ENCODE results near the gene FMNL2. TPM values are rescaled to one million over a fixed set of nuclear protein-coding genes. Genes with fewer than 3 reads are reported as not detected.

FMNL2 gene
- total RNA-seq, 1 experiment from 2014 or later: 33.6 TPM

GRCh38 chr2:152624805-152625204 is 289.8 kb downstream of the FMNL2 start:
- Histone ChIP-seq H2BK15ac (ENCODE audit: low read depth, low read length) (no peak overlapping the region), H3K4me2 (ENCODE audit: insufficient read depth, insufficient read length, low read length) (no peak overlapping the region), H2AK5ac (ENCODE audit: insufficient read length, low read length) (no peak overlapping the region), H2BK20ac (ENCODE audit: low read depth, low read length, poor library complexity, severe bottlenecking) (no peak overlapping the region), H4K8ac (replicated peaks; ENCODE audit: insufficient read length, low read depth, low read length) (no peak overlapping the region), H3T11ph (ENCODE audit: low read length) (no peak overlapping the region), H3K18ac (ENCODE audit: insufficient read length, low read depth, low read length) (no peak overlapping the region), H3K4me1 (ENCODE audit: insufficient read depth, low read length) (no peaks in the 10 kb centered on the region), H4K20me1 (ENCODE audit: control insufficient read depth, insufficient read depth, insufficient read length) (no peaks in the 10 kb centered on the region), H2BK12ac (ENCODE audit: insufficient read length, low read depth, low read length) (no peak overlapping the region), H3K23ac (ENCODE audit: insufficient read length, low read depth, low read length) (no peak overlapping the region), H3K56ac (ENCODE audit: insufficient read length, low read depth, low read length) (no peak overlapping the region), H2BK5ac (ENCODE audit: insufficient read length, low read length) (no peak overlapping the region), H2BK120ac (ENCODE audit: low read depth, low read length, poor library complexity, severe bottlenecking) (no peak overlapping the region), H4K91ac (ENCODE audit: insufficient read length, low read depth, low read length) (no peak overlapping the region), H3K14ac (ENCODE audit: insufficient read depth, low read length) (no peak overlapping the region), H3K27me3 (ENCODE audit: insufficient read depth, low read length) (no peaks in the 10 kb centered on the region), H3K4ac (ENCODE audit: low read depth, low read length) (no peak overlapping the region), H2AFZ (ENCODE audit: low read length) (no peak overlapping the region), H3K27ac (ENCODE audit: insufficient read length, low read depth, low read length) (no peak overlapping the region), H4K5ac (ENCODE audit: insufficient read length, low read depth, low read length) (no peak overlapping the region), H3K9ac (ENCODE audit: extremely low read depth, insufficient read length, low read length) (no peak overlapping the region), H3K9me3 (ENCODE audit: control insufficient read depth, low read depth, low read length) (no peaks in the 10 kb centered on the region), H3K23me2 (ENCODE audit: insufficient read length, low read depth, low read length, poor library complexity, severe bottlenecking) (no peaks in the 10 kb centered on the region), H3K79me2 (ENCODE audit: insufficient read depth, low read length) (no peaks in the 10 kb centered on the region), H3K79me1 (ENCODE audit: insufficient read depth, low read depth, low read length, poor library complexity, severe bottlenecking) (no peaks in the 10 kb centered on the region)
- no peaks in the 10 kb centered on the region for H3K27me3 Mint-ChIP-seq (ENCODE audit: low read depth)
- no peaks in the 10 kb centered on the region; a peak in 1 of 5 replicates for H3K9me3 Mint-ChIP-seq
- WGBS (ENCODE audit: extremely low coverage, insufficient read length, low lambda C conversion rate): no CpG with 5 or more reads among the region's 3 CpGs
- H3K36me3 Mint-ChIP-seq (ENCODE audit: insufficient read depth in 1 of 3, low read depth in 3 of 3): peaks cover 15 to 47% (median 43%) of the 10 kb centered on the region in 3 experiments; a peak in 6 of 7 replicates
- no peaks in the 10 kb centered on the region for H3K4me1 Mint-ChIP-seq
- no peak for TF ChIP-seq CTCF (conservative IDR thresholded peaks at IDR 0.05)
- H3K27ac Mint-ChIP-seq: no peak overlapping the region
- DNase-seq: no peak
- no peak overlapping the region for H3K4me3 Mint-ChIP-seq

Data from H9 (cell line).